Panc1 (cell line): Measurements from ENCODE around the gene FAHD2B.
"Not testable (repeated sequence)": the region's sequence is repeated elsewhere in the genome, so short reads cannot be mapped to it uniquely, and the experiment has no call there.

ENCODE experiments used
- CTCF ChIP-seq: fragments of 450-650 bp; IDR thresholded peaks from 2 replicates; pipeline ENCODE4 v1.5.1; 2017; ENCODE audit warnings: mild to moderate bottlenecking
- POLR2AphosphoS5 ChIP-seq: IDR thresholded peaks from 2 replicates; pipeline ENCODE4 v1.6.1; 2012; ENCODE audit warnings: mild to moderate bottlenecking, low read depth, low read length, moderate library complexity
- REST ChIP-seq, 2 experiments: IDR thresholded peaks; 2 replicates each; pipeline ENCODE4 v1.6.1; 2011 to 2012; ENCODE audit warnings: low read depth in 2 of 2, control low read depth in 1 of 2, low read length in 1 of 2, mild to moderate bottlenecking in 1 of 2, moderate library complexity in 1 of 2; ENCODE audit not compliant: insufficient read depth in 1 of 2
- SIN3A ChIP-seq: IDR thresholded peaks from 2 replicates; pipeline ENCODE4 v1.6.1; 2012; ENCODE audit warnings: low read depth, mild to moderate bottlenecking, low read length, moderate library complexity, borderline replicate concordance; ENCODE audit not compliant: insufficient read depth
- TCF7L2 ChIP-seq: IDR thresholded peaks from 2 replicates; pipeline ENCODE4 v1.6.1; 2011; ENCODE audit warnings: mild to moderate bottlenecking, low read depth, low read length, inconsistent platforms

GRCh38 chr2:97068722-97069121, 26.0 kb downstream of the FAHD2B start:
- not testable (repeated sequence) for TF ChIP-seq POLR2AphosphoS5; CTCF; REST (IDR thresholded peaks at IDR 0.05; ENCODE audit: insufficient read depth in 1 of 2, low read depth in 2 of 2, low read length in 1 of 2); SIN3A; TCF7L2
